GM12878 (cell line): ENCODE measurements around the gene TSSK2. TPM values are rescaled to one million over a fixed set of nuclear protein-coding genes. Genes with fewer than 3 reads are reported as not detected.

Experiments
- ATAC-seq: fragments of 200-7000 bp; cut with Tn5 transposase; 3 replicates; pipeline ENCODE4 v1.9.1; 2020; ENCODE audit warnings: mild to moderate bottlenecking, moderate library complexity
- BruUV-seq: library from RNA; stranded (reverse); fragments of 400-500 nt; replicated peaks from 2 replicates; lab custom pipeline; 2021; lab: Mats Ljungman, UMichigan
- CTCF ChIA-PET: fragments of 300-600 bp; sonication (Branson Sonifier 250); formaldehyde crosslinking; extraction: SDS; loops from one replicate; lab custom pipeline; 2021; ENCODE audit warnings: inconsistent platforms; lab: Yijun Ruan, JAX
- POLR2A ChIA-PET: fragments of 350-600 bp; formaldehyde crosslinking; extraction: SDS; loops from one replicate; lab custom pipeline; 2021; ENCODE audit warnings: inconsistent platforms; lab: Charles Lee
- RAD21 ChIA-PET: fragments of 300-600 bp; sonication (Branson Sonifier 250); formaldehyde crosslinking; loops from one replicate; lab custom pipeline; 2023; ENCODE audit warnings: antibody characterized with exemption; ENCODE audit not compliant: unreplicated experiment; lab: Charles Lee
- SMC1A ChIA-PET: fragments of 300-600 bp; sonication (Branson Sonifier 250); formaldehyde crosslinking; loops from one replicate; lab custom pipeline; 2023; ENCODE audit not compliant: unreplicated experiment, uncharacterized antibody; lab: Charles Lee
- DNase-seq: peaks from one replicate; pipeline ENCODE4 v3.0.0-alpha.2; 2011; ENCODE audit warnings: low read depth, low spot score
- FAIRE-seq: peaks from 3 replicates; lab custom pipeline; 2011; peaks lifted over from hg19 to GRCh38; lab: Jason Lieb, UNC
- H2AFZ ChIP-seq: 2 replicates; pipeline ENCODE4 v1.6.0; 2011; ENCODE audit warnings: low read depth, low read length, control low read depth; ENCODE audit not compliant: control insufficient read depth
- H3K27ac ChIP-seq: 2 replicates; pipeline ENCODE4 v1.5.1; 2011; ENCODE audit warnings: control low read depth; ENCODE audit not compliant: control insufficient read depth, insufficient read depth
- H3K27me3 ChIP-seq, 2 experiments: replicated peaks in 1 of 2; 2 replicates each; pipeline versions ENCODE4 v1.6.0 to v1.6.1; 2011; ENCODE audit warnings: low read length in 1 of 2; ENCODE audit not compliant: control insufficient read depth in 2 of 2, insufficient read depth in 2 of 2
- H3K36me3 ChIP-seq, 2 experiments: 2 replicates each; pipeline ENCODE4 v1.5.1; 2011; ENCODE audit warnings: low read length in 1 of 2; ENCODE audit not compliant: control insufficient read depth in 2 of 2, insufficient read depth in 2 of 2
- H3K4me1 ChIP-seq: 2 replicates; pipeline ENCODE4 v1.6.1; 2011; ENCODE audit warnings: mild to moderate bottlenecking, low read length, moderate library complexity, mixed read lengths; ENCODE audit not compliant: control insufficient read depth, insufficient read depth
- H3K4me2 ChIP-seq: 2 replicates; pipeline ENCODE4 v1.6.0; 2011; ENCODE audit warnings: control low read depth; ENCODE audit not compliant: control insufficient read depth, insufficient read depth
- H3K4me3 ChIP-seq: fragments of 200-600 bp; sonication (generic); 2 replicates; pipeline ENCODE4 v1.5.1; 2016
- H3K79me2 ChIP-seq: 2 replicates; pipeline ENCODE4 v1.6.0; 2011; ENCODE audit warnings: low read length; ENCODE audit not compliant: control insufficient read depth, insufficient read depth
- H3K9ac ChIP-seq: 2 replicates; pipeline ENCODE4 v1.8.0; 2011; ENCODE audit warnings: low read length, control low read depth, mixed read lengths; ENCODE audit not compliant: control insufficient read depth, insufficient read depth
- H3K9me3 ChIP-seq: replicated peaks from 3 replicates; pipeline ENCODE4 v1.5.1; 2011; ENCODE audit warnings: mild to moderate bottlenecking, low read length; ENCODE audit not compliant: control insufficient read depth, insufficient read depth
- H4K20me1 ChIP-seq: 2 replicates; pipeline ENCODE4 v1.6.0; 2011; ENCODE audit not compliant: control insufficient read depth, insufficient read depth
- BCL11A ChIP-seq: IDR thresholded peaks from 2 replicates; pipeline ENCODE4 v1.6.1; 2011; ENCODE audit warnings: low read depth, low read length
- CBX5 ChIP-seq: sonication (generic); IDR thresholded peaks from 2 replicates; pipeline ENCODE4 v1.6.1; 2016; ENCODE audit warnings: low read depth, moderate library complexity, mild to moderate bottlenecking, inconsistent platforms
- WGBS: methylation state at CpG from one replicate; pipeline ENCODE4 v1.1.6; 2016; ENCODE audit warnings: low lambda C conversion rate; ENCODE audit not compliant: insufficient replicate concordance, insufficient coverage; ENCODE audit errors: missing lambda C conversion rate; 5-methylcytosine and 5-hydroxymethylcytosine counted together
- in situ Hi-C: fragments of 300-500 bp; cut with MboI; formaldehyde crosslinking; loops from 9 replicates; pipeline ENCODE4 v1.14.3; 2018; ENCODE audit warnings: mixed read lengths
- intact Hi-C: fragments of 100-400 bp; cut with micrococcal nuclease; formaldehyde crosslinking; loops from one replicate; pipeline ENCODE4 v1.14.2; 2022; ENCODE audit not compliant: unreplicated experiment
- polyA plus RNA-seq, 11 experiments: library from polyadenylated mRNA; depleted of rRNA in 4 of 11; unstranded in 6 of 11; stranded (reverse) in 5 of 11; fragments of >200 nt; fragmentation: Nextera tagmentation in 4 of 11; fragmentation: Illumina TruSeq in 1 of 11; extraction: Ambion mirVana in 4 of 11; extraction: Trizol in 1 of 11; gene quantifications; 1 replicate in 1 of 11; 2 replicates in 10 of 11; pipeline versions ENCODE4 v1.2.1 to v1.2.3, GENCODE V29; 2011 to 2016; ENCODE audit warnings: inconsistent platforms in 2 of 11, missing spikeins in 2 of 11, low read depth in 1 of 11
- total RNA-seq, 4 experiments: library from RNA; depleted of rRNA in 3 of 4; stranded (reverse); fragments of >200 nt in 3 of 4; fragmentation: Illumina TruSeq in 1 of 4; extraction: Trizol in 1 of 4; gene quantifications; 2 replicates each; pipeline versions ENCODE4 v1.2.1 to v1.2.3, GENCODE V29; 2013 to 2021
- TF ChIP-seq, protein P1 (sequence below): fragments of 450-650 bp; IDR thresholded peaks from 2 replicates; pipeline ENCODE4 v1.6.1; 2017; ENCODE audit warnings: mild to moderate bottlenecking, low read depth, inconsistent platforms; ENCODE audit not compliant: poor library complexity, severe bottlenecking
- TF ChIP-seq, protein P2 (sequence below): IDR thresholded peaks from 2 replicates; pipeline ENCODE4 v1.6.1; 2011; ENCODE audit warnings: borderline replicate concordance, low read depth, mild to moderate bottlenecking, moderate library complexity, low read length; ENCODE audit not compliant: insufficient read depth, poor library complexity, severe bottlenecking

The TSSK2 gene
- total and polyA plus RNA-seq, 10 of the 15 experiments (the other 5 are each of a cell fraction or from before 2014, with no cell fraction given), result 0.03 to 0.17 TPM; not detected in 8

DNA sequence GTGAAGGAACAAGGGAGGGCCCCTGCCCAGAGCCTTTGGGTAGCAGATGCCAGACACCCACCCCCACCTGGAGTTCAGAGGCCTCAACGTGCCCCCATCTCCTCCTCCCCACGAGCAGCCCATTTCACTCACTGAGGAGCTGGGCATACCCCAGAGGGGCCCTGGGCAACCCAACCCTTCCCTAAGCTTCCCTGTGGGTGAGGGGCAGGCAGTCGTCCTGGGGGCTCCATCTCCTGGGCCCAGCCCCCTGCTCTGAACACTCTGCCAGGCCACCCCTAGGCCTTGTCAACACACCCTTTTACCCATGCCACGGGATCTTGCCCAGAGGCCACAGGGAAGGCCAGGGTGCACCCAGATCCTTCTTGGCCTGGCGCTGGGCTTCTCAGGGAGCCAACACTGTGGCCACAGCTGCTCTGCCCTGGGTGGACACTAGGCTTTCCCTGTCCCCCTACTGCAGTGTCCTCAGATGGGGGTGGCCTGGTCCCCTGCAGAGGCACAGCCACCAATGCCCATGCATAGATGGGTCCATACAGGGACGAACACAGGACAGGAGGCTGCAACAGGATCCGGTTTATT, 44.0 kb downstream of the TSSK2 start:
- FAIRE-seq (no peak), DNase-seq (no peak), ATAC-seq (no peak)
- in situ Hi-C loops, result no loop called here
- POLR2A ChIA-PET, result interaction anchor here (0.6 to 1.2 kb wide), 4 partner anchors 14 to 304 kb away, joined by 3 to 8 read pairs (median 4); partner anchors contain the start of gene CDC45
- peak overlapping the region; percentile 95; the same call in 1 of the 2 replicates for H3K4me3 ChIP-seq
- RAD21 ChIA-PET, result no interaction called here
- no peak overlapping the region for H2AFZ ChIP-seq
- peaks cover 49% of the 10 kb centered on the region for H3K79me2 ChIP-seq
- intact Hi-C loops, result loop anchor here (5.0 kb wide), 2 partner anchors 257 to 272 kb away; partner anchors contain the start of genes C22orf39, HIRA and MRPL40
- H3K9me3 ChIP-seq, result no peaks in the 10 kb centered on the region
- H3K36me3 ChIP-seq, result peaks cover 0 to 1% of the 10 kb centered on the region in 2 experiments; a peak in 2 of 4 replicates
- BruUV-seq, result no TSS peak
- H3K9ac ChIP-seq, result no peak overlapping the region
- H3K27ac ChIP-seq, result 0 out of 2 replicates have a peak overlapping the region, but pooled peaks have one; percentile 48
- TF ChIP-seq, protein P1, sequence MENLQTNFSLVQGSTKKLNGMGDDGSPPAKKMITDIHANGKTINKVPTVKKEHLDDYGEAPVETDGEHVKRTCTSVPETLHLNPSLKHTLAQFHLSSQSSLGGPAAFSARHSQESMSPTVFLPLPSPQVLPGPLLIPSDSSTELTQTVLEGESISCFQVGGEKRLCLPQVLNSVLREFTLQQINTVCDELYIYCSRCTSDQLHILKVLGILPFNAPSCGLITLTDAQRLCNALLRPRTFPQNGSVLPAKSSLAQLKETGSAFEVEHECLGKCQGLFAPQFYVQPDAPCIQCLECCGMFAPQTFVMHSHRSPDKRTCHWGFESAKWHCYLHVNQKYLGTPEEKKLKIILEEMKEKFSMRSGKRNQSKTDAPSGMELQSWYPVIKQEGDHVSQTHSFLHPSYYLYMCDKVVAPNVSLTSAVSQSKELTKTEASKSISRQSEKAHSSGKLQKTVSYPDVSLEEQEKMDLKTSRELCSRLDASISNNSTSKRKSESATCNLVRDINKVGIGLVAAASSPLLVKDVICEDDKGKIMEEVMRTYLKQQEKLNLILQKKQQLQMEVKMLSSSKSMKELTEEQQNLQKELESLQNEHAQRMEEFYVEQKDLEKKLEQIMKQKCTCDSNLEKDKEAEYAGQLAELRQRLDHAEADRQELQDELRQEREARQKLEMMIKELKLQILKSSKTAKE, result no peak
- TF ChIP-seq CBX5 (no peak), BCL11A (no peak)
- TF ChIP-seq, protein P2, sequence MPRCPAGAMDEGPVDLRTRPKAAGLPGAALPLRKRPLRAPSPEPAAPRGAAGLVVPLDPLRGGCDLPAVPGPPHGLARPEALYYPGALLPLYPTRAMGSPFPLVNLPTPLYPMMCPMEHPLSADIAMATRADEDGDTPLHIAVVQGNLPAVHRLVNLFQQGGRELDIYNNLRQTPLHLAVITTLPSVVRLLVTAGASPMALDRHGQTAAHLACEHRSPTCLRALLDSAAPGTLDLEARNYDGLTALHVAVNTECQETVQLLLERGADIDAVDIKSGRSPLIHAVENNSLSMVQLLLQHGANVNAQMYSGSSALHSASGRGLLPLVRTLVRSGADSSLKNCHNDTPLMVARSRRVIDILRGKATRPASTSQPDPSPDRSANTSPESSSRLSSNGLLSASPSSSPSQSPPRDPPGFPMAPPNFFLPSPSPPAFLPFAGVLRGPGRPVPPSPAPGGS, result peak; percentile 6
- peaks cover 36% of the 10 kb centered on the region for H3K4me1 ChIP-seq
- 78% methylated on average over 7 of the region's 7 CpGs for WGBS
- CTCF ChIA-PET, result interaction anchor here (2.1 kb wide), 1 partner anchor 31 kb away, joined by 15 read pairs; the partner anchor contains the start of gene ESS2
- SMC1A ChIA-PET, result no interaction called here
- no peaks in the 10 kb centered on the region for H4K20me1 ChIP-seq
- H3K4me2 ChIP-seq, result peak overlapping the region; percentile 89
- H3K27me3 ChIP-seq, result peaks cover under 1 to 1% of the 10 kb centered on the region in 2 experiments; a peak in 2 of 4 replicates
